Measurements from ENCODE around the gene IPO7.

- TF ChIP-seq CTCF (conservative IDR thresholded peaks at IDR 0.05; ENCODE audit: low read length): no peak
- TF ChIP-seq EZH2phosphoT487 (IDR thresholded peaks at IDR 0.05; ENCODE audit: borderline replicate concordance): no peak
Observed at GRCh38 chr11:9367551-9367950, 16.9 kb upstream of the IPO7 start.
